CD14-positive monocyte (primary cell): Measurements from ENCODE around the gene DCAF8L2. TPM values are rescaled to one million over a fixed set of nuclear protein-coding genes. Genes with fewer than 3 reads are reported as not detected.

ENCODE experiments used
- DNase-seq, 3 donors: peaks; one replicate each; pipeline ENCODE4 v3.0.0-alpha.2; 2011 to 2022
- H2AFZ ChIP-seq: 2 replicates; pipeline ENCODE4 v1.6.0; 2012; ENCODE audit warnings: mild to moderate bottlenecking, low read depth, low read length, inconsistent platforms; ENCODE audit not compliant: insufficient read depth, poor library complexity, severe bottlenecking
- H3K27ac ChIP-seq, 2 donors: 1 replicate in 1 of 2; 2 replicates in 1 of 2; pipeline ENCODE4 v1.5.1; 2012 to 2013; ENCODE audit warnings: low read length in 2 of 2, control low read depth in 1 of 2, inconsistent platforms in 1 of 2, low read depth in 1 of 2, mild to moderate bottlenecking in 1 of 2
- H3K27me3 ChIP-seq, 2 donors: one replicate each; pipeline versions ENCODE4 v1.6.0 to v1.6.1; 2011 to 2013; ENCODE audit warnings: low read length in 2 of 2; ENCODE audit not compliant: control insufficient read depth in 2 of 2, insufficient read depth in 2 of 2
- H3K36me3 ChIP-seq, 2 donors: replicated peaks in 1 of 2; 1 replicate in 1 of 2; 2 replicates in 1 of 2; pipeline versions ENCODE4 v1.5.1 to v1.6.1; 2012 to 2013; ENCODE audit warnings: low read length in 2 of 2, control low read depth in 1 of 2, inconsistent platforms in 1 of 2, mild to moderate bottlenecking in 1 of 2; ENCODE audit not compliant: insufficient read depth in 2 of 2, control insufficient read depth in 1 of 2
- H3K4me1 ChIP-seq, 2 donors: 1 replicate in 1 of 2; 2 replicates in 1 of 2; pipeline versions ENCODE4 v1.5.1 to v1.6.1; 2012 to 2013; ENCODE audit warnings: low read length in 2 of 2, control low read depth in 1 of 2, inconsistent platforms in 1 of 2, mild to moderate bottlenecking in 1 of 2, moderate library complexity in 1 of 2; ENCODE audit not compliant: insufficient read depth in 2 of 2, control insufficient read depth in 1 of 2
- H3K4me2 ChIP-seq: replicated peaks from 2 replicates; pipeline ENCODE3; 2012; ENCODE audit warnings: low read length, moderate library complexity, mild to moderate bottlenecking; ENCODE audit not compliant: poor library complexity, severe bottlenecking; ENCODE audit errors: extremely low read depth
- H3K4me3 ChIP-seq, 3 experiments: fragments of 200-600 bp in 1 of 3; sonication (generic) in 1 of 3; replicated peaks in 1 of 3; 1 replicate in 2 of 3; 2 replicates in 1 of 3; pipeline ENCODE4 v1.5.1; 2011 to 2013; ENCODE audit warnings: low read length in 3 of 3, mild to moderate bottlenecking in 3 of 3, control low read depth in 2 of 3, low read depth in 2 of 3, inconsistent platforms in 1 of 3, moderate library complexity in 1 of 3
- H3K79me2 ChIP-seq: 2 replicates; pipeline ENCODE4 v1.6.0; 2012; ENCODE audit warnings: mild to moderate bottlenecking, control low read depth, inconsistent platforms, low read length, moderate library complexity; ENCODE audit not compliant: insufficient read depth
- H3K9ac ChIP-seq: 2 replicates; pipeline ENCODE4 v1.6.0; 2017; ENCODE audit warnings: low read length, mild to moderate bottlenecking; ENCODE audit not compliant: insufficient read depth, poor library complexity, severe bottlenecking
- H3K9me3 ChIP-seq, 2 donors: replicated peaks in 1 of 2; 1 replicate in 1 of 2; 2 replicates in 1 of 2; pipeline versions ENCODE4 v1.5.1 to v1.6.1; 2012 to 2013; ENCODE audit warnings: low read length in 2 of 2, control low read depth in 1 of 2; ENCODE audit not compliant: control insufficient read depth in 1 of 2, insufficient read depth in 1 of 2
- H4K20me1 ChIP-seq: 2 replicates; pipeline ENCODE4 v1.6.0; 2012; ENCODE audit warnings: mild to moderate bottlenecking, low read length, control low read depth, moderate library complexity; ENCODE audit not compliant: insufficient read depth
- H3K27ac Mint-ChIP-seq, 7 donors: one replicate each; pipeline ENCODE4 v1.8.0; 2020; ENCODE audit warnings: mild to moderate bottlenecking in 7 of 7, mixed read lengths in 7 of 7, moderate library complexity in 6 of 7, inconsistent platforms in 2 of 7
- H3K27me3 Mint-ChIP-seq, 3 donors: one replicate each; pipeline ENCODE4 v1.8.0; 2021 to 2022; ENCODE audit warnings: low read depth in 3 of 3, mild to moderate bottlenecking in 3 of 3, mixed read lengths in 3 of 3, moderate library complexity in 3 of 3, inconsistent platforms in 1 of 3
- H3K36me3 Mint-ChIP-seq, 2 donors: one replicate each; pipeline ENCODE4 v1.8.0; 2020; ENCODE audit warnings: mixed read lengths in 2 of 2, inconsistent platforms in 1 of 2, mild to moderate bottlenecking in 1 of 2
- H3K4me1 Mint-ChIP-seq: one replicate; pipeline ENCODE4 v1.8.0; 2020; ENCODE audit warnings: mild to moderate bottlenecking, mixed read lengths
- H3K4me3 Mint-ChIP-seq, 2 donors: one replicate each; pipeline ENCODE4 v1.8.0; 2020; ENCODE audit warnings: mild to moderate bottlenecking in 2 of 2, mixed read lengths in 2 of 2, moderate library complexity in 1 of 2
- H3K9me3 Mint-ChIP-seq, 7 donors: one replicate each; pipeline ENCODE4 v1.8.0; 2020 to 2022; ENCODE audit warnings: mixed read lengths in 7 of 7, mild to moderate bottlenecking in 6 of 7, moderate library complexity in 6 of 7, inconsistent platforms in 2 of 7
- WGBS: methylation state at CpG from one replicate; pipeline ENCODE4 v1.1.5; 2013; ENCODE audit warnings: missing lambda C conversion rate; ENCODE audit not compliant: insufficient coverage; 5-methylcytosine and 5-hydroxymethylcytosine counted together
- intact Hi-C, 2 donors: fragments of 100-400 bp; cut with micrococcal nuclease; formaldehyde crosslinking; loops; one replicate each; pipeline versions ENCODE4 v1.15.0 to v1.15.1; 2023
- polyA plus RNA-seq, 3 donors: library from polyadenylated mRNA; depleted of rRNA in 1 of 3; unstranded in 2 of 3; stranded (reverse) in 1 of 3; fragments of 300-500 nt in 2 of 3; fragments of >200 nt in 1 of 3; fragmentation: Illumina TruSeq in 2 of 3; gene quantifications; 1 replicate in 2 of 3; 2 replicates in 1 of 3; pipeline ENCODE4 v1.2.3, GENCODE V29; 2012 to 2021
- TF ChIP-seq, protein P1 (sequence below): fragments of 200-600 bp; IDR thresholded peaks from one replicate; pipeline ENCODE4 v1.8.0; 2022; ENCODE audit warnings: antibody characterized with exemption, mild to moderate bottlenecking

DCAF8L2 gene
- polyA plus RNA-seq, 3 donors, result not detected

DNA sequence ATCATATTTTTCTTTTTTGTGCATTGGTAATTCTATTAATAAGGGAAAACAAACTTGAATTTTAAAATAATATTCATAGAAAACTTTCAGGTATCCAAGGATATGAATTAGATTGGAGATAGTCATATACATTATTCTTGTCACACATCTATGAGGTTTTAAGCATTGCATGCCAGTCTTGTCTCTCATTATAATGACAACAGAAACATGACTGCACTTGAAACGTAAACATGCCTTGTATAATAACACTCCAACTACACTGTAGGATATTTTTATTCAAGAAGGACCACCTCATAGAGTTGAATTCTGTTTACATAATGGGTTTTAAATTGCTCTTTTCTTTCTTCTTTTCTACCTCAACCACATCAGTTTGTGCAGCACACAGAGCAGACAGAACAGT, 104.5 kb downstream of the DCAF8L2 start:
- Histone ChIP-seq H3K4me3 (no peak overlapping the region), H3K27ac (no peak overlapping the region), H3K79me2 (no peaks in the 10 kb centered on the region), H3K9me3 (no peaks in the 10 kb centered on the region), H3K4me2 (no peak overlapping the region), H3K27me3 (no peaks in the 10 kb centered on the region), H4K20me1 (no peaks in the 10 kb centered on the region), H3K4me1 (no peaks in the 10 kb centered on the region), H3K9ac (no peak overlapping the region), H2AFZ (no peak overlapping the region), H3K36me3 (no peaks in the 10 kb centered on the region)
- no peak overlapping the region for H3K27ac Mint-ChIP-seq
- H3K36me3 Mint-ChIP-seq, result no peaks in the 10 kb centered on the region
- H3K9me3 Mint-ChIP-seq, result peaks cover 0 to 2% (median 0%) of the 10 kb centered on the region in 7 donors
- no peak overlapping the region for H3K4me3 Mint-ChIP-seq
- intact Hi-C loops, result no loop called here
- no peaks in the 10 kb centered on the region for H3K4me1 Mint-ChIP-seq
- no CpG with 5 or more reads among the region's 1 CpG for WGBS
- no peaks in the 10 kb centered on the region for H3K27me3 Mint-ChIP-seq
- DNase-seq, result no peak
- TF ChIP-seq, protein P1, sequence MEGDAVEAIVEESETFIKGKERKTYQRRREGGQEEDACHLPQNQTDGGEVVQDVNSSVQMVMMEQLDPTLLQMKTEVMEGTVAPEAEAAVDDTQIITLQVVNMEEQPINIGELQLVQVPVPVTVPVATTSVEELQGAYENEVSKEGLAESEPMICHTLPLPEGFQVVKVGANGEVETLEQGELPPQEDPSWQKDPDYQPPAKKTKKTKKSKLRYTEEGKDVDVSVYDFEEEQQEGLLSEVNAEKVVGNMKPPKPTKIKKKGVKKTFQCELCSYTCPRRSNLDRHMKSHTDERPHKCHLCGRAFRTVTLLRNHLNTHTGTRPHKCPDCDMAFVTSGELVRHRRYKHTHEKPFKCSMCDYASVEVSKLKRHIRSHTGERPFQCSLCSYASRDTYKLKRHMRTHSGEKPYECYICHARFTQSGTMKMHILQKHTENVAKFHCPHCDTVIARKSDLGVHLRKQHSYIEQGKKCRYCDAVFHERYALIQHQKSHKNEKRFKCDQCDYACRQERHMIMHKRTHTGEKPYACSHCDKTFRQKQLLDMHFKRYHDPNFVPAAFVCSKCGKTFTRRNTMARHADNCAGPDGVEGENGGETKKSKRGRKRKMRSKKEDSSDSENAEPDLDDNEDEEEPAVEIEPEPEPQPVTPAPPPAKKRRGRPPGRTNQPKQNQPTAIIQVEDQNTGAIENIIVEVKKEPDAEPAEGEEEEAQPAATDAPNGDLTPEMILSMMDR, result no peak

DNA sequence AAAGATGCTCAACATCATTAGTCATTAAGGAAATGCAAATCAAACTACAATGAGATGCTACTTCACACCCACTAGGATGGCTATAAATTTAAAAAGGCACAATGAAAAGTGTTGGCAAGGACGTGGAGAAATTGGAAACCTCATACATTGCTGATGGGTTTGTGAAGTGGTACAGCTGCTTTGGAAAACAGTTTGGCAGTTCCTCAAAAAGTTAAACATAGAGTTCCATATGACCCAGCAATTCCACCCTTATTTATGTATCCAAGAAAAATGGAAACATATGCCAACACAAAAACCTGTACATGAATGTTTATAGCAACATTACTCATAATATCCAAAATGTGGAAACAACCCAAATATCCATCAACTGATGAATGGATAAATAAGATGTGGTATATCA, 116.4 kb downstream of the DCAF8L2 start:
- no peak overlapping the region for H3K9ac ChIP-seq
- no peak overlapping the region for H3K4me2 ChIP-seq
- H3K36me3 Mint-ChIP-seq, result no peaks in the 10 kb centered on the region
- no peaks in the 10 kb centered on the region for H3K27me3 ChIP-seq
- TF ChIP-seq, protein P1, result no peak
- DNase-seq, result no peak
- no peak overlapping the region for H3K4me3 Mint-ChIP-seq
- no peaks in the 10 kb centered on the region for H3K9me3 ChIP-seq
- H3K27ac ChIP-seq, result no peak overlapping the region
- intact Hi-C loops, result no loop called here
- H3K4me1 ChIP-seq, result no peaks in the 10 kb centered on the region
- H3K4me3 ChIP-seq, result no peak overlapping the region
- H3K27me3 Mint-ChIP-seq, result no peaks in the 10 kb centered on the region
- H3K79me2 ChIP-seq, result no peaks in the 10 kb centered on the region
- H3K4me1 Mint-ChIP-seq, result no peaks in the 10 kb centered on the region
- H2AFZ ChIP-seq, result no peak overlapping the region
- no peak overlapping the region for H3K27ac Mint-ChIP-seq
- H3K36me3 ChIP-seq, result no peaks in the 10 kb centered on the region
- WGBS, result no CpG with 5 or more reads among the region's 1 CpG
- no peaks in the 10 kb centered on the region for H4K20me1 ChIP-seq
- peaks cover 0 to 9% (median 2%) of the 10 kb centered on the region in 7 donors for H3K9me3 Mint-ChIP-seq
